ENCODE data around the gene AGMO. TPM values are rescaled to one million over a fixed set of nuclear protein-coding genes. Genes with fewer than 3 reads are reported as not detected.
A peak's percentile ranks its signal among the peaks of the same experiment; 100 is the strongest.

Gene AGMO
- total and polyA plus RNA-seq, 2 experiments from 2014 or later = 0.42 to 0.55 TPM

GRCh38 chr7:15471669-15471950 is 90.2 kb downstream of the AGMO start:
- Histone ChIP-seq H3K27me3 (ENCODE audit: insufficient read depth) (no peaks in the 10 kb centered on the region), H3K4me2 (no peak overlapping the region), H3K9me2 (ENCODE audit: insufficient read depth) (no peaks in the 10 kb centered on the region), H3K4me3 (no peak overlapping the region), H3K4me1 (ENCODE audit: insufficient read depth) (no peaks in the 10 kb centered on the region), H3K79me2 (replicated peaks; ENCODE audit: insufficient read depth) (no peaks in the 10 kb centered on the region), H3K36me3 (ENCODE audit: insufficient read depth) (no peaks in the 10 kb centered on the region), H3K27ac (ENCODE audit: low read depth) (no peak overlapping the region), H3F3A (replicated peaks; ENCODE audit: low read depth) (no peaks in the 10 kb centered on the region), H4K20me1 (replicated peaks; ENCODE audit: insufficient read depth) (no peaks in the 10 kb centered on the region), H2AFZ (no peak overlapping the region)
- no peaks in the 10 kb centered on the region for H3K27me3 Mint-ChIP-seq (ENCODE audit: insufficient read depth, low read depth, poor library complexity)
- no peaks in the 10 kb centered on the region for H3K9me3 Mint-ChIP-seq
- H3K4me3 Mint-ChIP-seq = no peak overlapping the region
- TF ChIP-seq ZNF331 (CRISPR knock-in tag; IDR thresholded peaks at IDR 0.05; ENCODE audit: low read depth) (no peak), STAT1 (IDR thresholded peaks at IDR 0.05; ENCODE audit: unreplicated experiment) (no peak), ETS1 (IDR thresholded peaks at IDR 0.05) (no peak), JUNB (IDR thresholded peaks at IDR 0.05; ENCODE audit: unreplicated experiment) (no peak), NANOG (IDR thresholded peaks at IDR 0.05; ENCODE audit: borderline replicate concordance) (no peak), ZNF114 (CRISPR knock-in tag; IDR thresholded peaks at IDR 0.05) (no peak), POLR2AphosphoS5 (IDR thresholded peaks at IDR 0.05; ENCODE audit: low read depth) (no peak), EZH2phosphoT487 (IDR thresholded peaks at IDR 0.05; ENCODE audit: unreplicated experiment) (no peak), CTCF (conservative IDR thresholded peaks at IDR 0.05; ENCODE audit: low read depth in 2 of 2) (no peak), REST (IDR thresholded peaks at IDR 0.05; ENCODE audit: unreplicated experiment) (no peak), CREB1 (CRISPR knock-in tag; IDR thresholded peaks at IDR 0.05; ENCODE audit: low read depth) (no peak), ZNF462 (CRISPR knock-in tag; IDR thresholded peaks at IDR 0.05) (no peak), EZH2 (IDR thresholded peaks at IDR 0.05; ENCODE audit: low read depth, unreplicated experiment) (no peak)
- H3K4me1 Mint-ChIP-seq = no peaks in the 10 kb centered on the region
- ATAC-seq = no peak
- H3K36me3 Mint-ChIP-seq (ENCODE audit: low read depth) = no peaks in the 10 kb centered on the region
- 0 out of 2 replicates have a peak overlapping the region, but pooled peaks have one; percentile 37 for H3K27ac Mint-ChIP-seq
- DNase-seq (ENCODE audit: low spot score) = no peak
